ENCODE results near the gene ENPP7. TPM values are rescaled to one million over a fixed set of nuclear protein-coding genes. Genes with fewer than 3 reads are reported as not detected.

Gene ENPP7
- total and polyA plus RNA-seq, 8 donors, result 5.0 TPM; not detected in 7

DNA sequence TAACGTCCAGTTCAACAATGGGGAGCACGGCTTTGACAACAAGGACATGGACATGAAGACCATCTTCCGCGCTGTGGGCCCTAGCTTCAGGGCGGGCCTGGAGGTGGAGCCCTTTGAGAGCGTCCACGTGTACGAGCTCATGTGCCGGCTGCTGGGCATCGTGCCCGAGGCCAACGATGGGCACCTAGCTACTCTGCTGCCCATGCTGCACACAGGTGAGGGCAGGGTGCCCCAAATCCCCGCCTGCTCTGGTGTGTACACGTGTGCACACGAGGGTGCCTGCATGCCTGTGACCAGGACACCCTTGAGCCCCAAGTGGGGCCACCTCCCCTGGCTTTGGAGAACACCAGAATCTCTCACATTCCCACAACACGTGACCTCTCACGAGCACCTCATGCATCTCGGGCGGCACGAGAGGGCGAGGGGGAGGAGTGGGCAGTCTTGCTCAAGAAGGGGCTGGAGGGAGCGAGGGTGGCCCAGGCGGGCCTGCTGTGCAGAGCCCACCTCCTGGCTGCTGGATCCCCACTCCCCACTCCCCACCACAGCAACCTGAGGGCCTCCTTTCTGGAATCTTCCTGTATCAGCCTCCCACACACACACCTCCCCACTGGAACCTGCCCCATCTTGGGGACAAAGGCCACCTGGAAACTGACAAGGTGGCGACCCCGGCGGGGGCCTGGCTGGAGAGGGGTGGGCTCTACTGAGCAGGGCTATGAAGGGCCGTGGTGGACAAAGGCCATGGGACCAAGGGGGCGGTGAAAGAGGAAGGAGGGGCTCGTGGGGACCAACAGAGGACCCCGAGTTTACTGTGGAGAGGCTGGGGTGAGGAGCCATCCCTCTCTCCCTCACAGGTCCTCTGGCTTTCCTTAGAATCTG, 6.5 kb downstream of the ENPP7 start:
- Histone ChIP-seq H3K27me3 (peaks cover 4 to 53% (median 14%) of the 10 kb centered on the region in 3 donors), H3K36me3 (no peaks in the 10 kb centered on the region), H3K4me1 (peaks cover 7 to 29% (median 24%) of the 10 kb centered on the region in 4 donors), H3K9me3 (no peaks in the 10 kb centered on the region), H3K4me3 (no peak overlapping the region), H3K27ac (no peak overlapping the region)
- 85 to 87% (median 86%) methylated on average over 17 to 30 of the region's 30 CpGs for WGBS, 5 donors
- TF ChIP-seq EP300 (IDR thresholded peaks at IDR 0.05) (no peak), CTCF (IDR thresholded peaks at IDR 0.05) (no peak), POLR2AphosphoS5 (IDR thresholded peaks at IDR 0.05) (no peak), POLR2A (IDR thresholded peaks at IDR 0.05) (no peak)
- intact Hi-C loops (cut with DNase I; ENCODE audit: low total_unique reads), result no loop called here
- no peak for DNase-seq

DNA sequence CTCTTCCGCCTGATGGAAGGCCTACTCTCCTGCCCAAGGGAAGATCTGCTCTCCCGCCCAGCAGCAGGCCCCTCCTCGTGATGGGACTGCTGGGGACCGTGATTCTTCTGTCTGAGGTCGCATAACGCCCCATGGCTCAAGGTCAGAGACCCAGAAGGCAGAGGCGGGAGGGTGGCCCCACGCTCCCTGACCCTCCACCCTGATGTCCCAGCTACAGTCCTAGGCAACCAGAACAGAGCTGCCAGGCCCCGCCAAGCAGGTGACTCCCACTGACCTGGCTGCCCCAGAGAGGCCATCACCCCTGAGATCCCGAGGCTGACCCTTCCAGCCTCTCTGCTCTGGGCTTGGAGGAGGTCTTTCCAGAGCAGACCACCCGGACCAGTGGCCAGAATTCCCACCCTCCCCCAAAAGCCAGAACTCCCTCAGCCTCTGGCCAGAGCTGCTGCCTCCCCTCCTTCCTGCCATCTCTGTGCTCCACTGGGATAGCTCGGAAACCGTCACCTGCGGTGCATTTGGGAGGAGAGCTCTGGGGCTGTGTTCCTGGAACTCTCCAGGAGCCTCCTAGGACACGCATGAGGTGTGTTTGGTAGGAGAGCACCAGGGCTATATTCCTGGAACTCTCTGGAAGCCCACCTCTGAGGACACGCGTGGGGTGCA, 7.3 kb downstream of the ENPP7 start:
- intact Hi-C loops (cut with DNase I; ENCODE audit: low total_unique reads), result no loop called here
- no peaks in the 10 kb centered on the region for H3K9me3 ChIP-seq
- peaks cover 7 to 25% (median 19%) of the 10 kb centered on the region in 4 donors for H3K4me1 ChIP-seq
- TF ChIP-seq POLR2AphosphoS5 (IDR thresholded peaks at IDR 0.05) (no peak), POLR2A (IDR thresholded peaks at IDR 0.05) (no peak), EP300 (IDR thresholded peaks at IDR 0.05) (no peak), CTCF (IDR thresholded peaks at IDR 0.05) (no peak)
- no peaks in the 10 kb centered on the region for H3K36me3 ChIP-seq
- peaks cover 4 to 61% (median 19%) of the 10 kb centered on the region in 3 donors for H3K27me3 ChIP-seq
- H3K4me3 ChIP-seq, result no peak overlapping the region
- no peak overlapping the region for H3K27ac ChIP-seq
- 85 to 92% (median 91%) methylated on average over 15 to 17 of the region's 17 CpGs for WGBS, 5 donors
- no peak for DNase-seq

- no peaks in the 10 kb centered on the region for H3K36me3 ChIP-seq
- 84 to 93% (median 92%) methylated on average over 13 to 14 of the region's 14 CpGs for WGBS, 5 donors
- no peak for DNase-seq
- intact Hi-C loops (cut with DNase I; ENCODE audit: low total_unique reads), result no loop called here
- H3K27ac ChIP-seq, result no peak overlapping the region
- no peak for TF ChIP-seq POLR2A (IDR thresholded peaks at IDR 0.05)
- no peak for TF ChIP-seq EP300 (IDR thresholded peaks at IDR 0.05)
- TF ChIP-seq CTCF (IDR thresholded peaks at IDR 0.05), result no peak
- TF ChIP-seq POLR2AphosphoS5 (IDR thresholded peaks at IDR 0.05), result no peak
- no peaks in the 10 kb centered on the region for H3K9me3 ChIP-seq
- peaks cover 7 to 21% (median 16%) of the 10 kb centered on the region in 4 donors for H3K4me1 ChIP-seq
- H3K4me3 ChIP-seq, result no peak overlapping the region
- peaks cover 4 to 67% (median 19%) of the 10 kb centered on the region in 3 donors for H3K27me3 ChIP-seq
These were observed 7.9 kb downstream of the ENPP7 start for GRCh38 chr17:79738643-79739042.

- H3K4me1 ChIP-seq, result peaks cover 7 to 21% (median 16%) of the 10 kb centered on the region in 4 donors
- no peak for DNase-seq
- H3K27ac ChIP-seq, result no peak overlapping the region
- intact Hi-C loops (cut with DNase I; ENCODE audit: low total_unique reads), result no loop called here
- no peaks in the 10 kb centered on the region for H3K36me3 ChIP-seq
- H3K9me3 ChIP-seq, result no peaks in the 10 kb centered on the region
- WGBS, 5 donors, result 69 to 77% (median 75%) methylated on average over 27 to 28 of the region's 28 CpGs
- H3K4me3 ChIP-seq, result no peak overlapping the region
- TF ChIP-seq POLR2AphosphoS5 (IDR thresholded peaks at IDR 0.05) (no peak), POLR2A (IDR thresholded peaks at IDR 0.05) (no peak), EP300 (IDR thresholded peaks at IDR 0.05) (no peak), CTCF (IDR thresholded peaks at IDR 0.05) (no peak)
- peaks cover 4 to 70% (median 19%) of the 10 kb centered on the region in 3 donors for H3K27me3 ChIP-seq
These were observed 8.7 kb downstream of the ENPP7 start for GRCh38 chr17:79739148-79740062.

Measured in stomach (tissue), 9 donors.